NCI-H69 (cell line): ENCODE results near the gene CFAP99.
A peak's percentile ranks its signal among the peaks of the same experiment; 100 is the strongest.
"Not testable (repeated sequence)": the region's sequence is repeated elsewhere in the genome, so short reads cannot be mapped to it uniquely, and the experiment has no call there.

Experiments
- DNase-seq: peaks from one replicate; lab custom pipeline; 2025; lab: John Stamatoyannopoulos, UW

Gene CFAP99

GRCh38 chr4:2428496-2429213 is 9.9 kb downstream of the CFAP99 start:
- DNase-seq, result no peak

DNA sequence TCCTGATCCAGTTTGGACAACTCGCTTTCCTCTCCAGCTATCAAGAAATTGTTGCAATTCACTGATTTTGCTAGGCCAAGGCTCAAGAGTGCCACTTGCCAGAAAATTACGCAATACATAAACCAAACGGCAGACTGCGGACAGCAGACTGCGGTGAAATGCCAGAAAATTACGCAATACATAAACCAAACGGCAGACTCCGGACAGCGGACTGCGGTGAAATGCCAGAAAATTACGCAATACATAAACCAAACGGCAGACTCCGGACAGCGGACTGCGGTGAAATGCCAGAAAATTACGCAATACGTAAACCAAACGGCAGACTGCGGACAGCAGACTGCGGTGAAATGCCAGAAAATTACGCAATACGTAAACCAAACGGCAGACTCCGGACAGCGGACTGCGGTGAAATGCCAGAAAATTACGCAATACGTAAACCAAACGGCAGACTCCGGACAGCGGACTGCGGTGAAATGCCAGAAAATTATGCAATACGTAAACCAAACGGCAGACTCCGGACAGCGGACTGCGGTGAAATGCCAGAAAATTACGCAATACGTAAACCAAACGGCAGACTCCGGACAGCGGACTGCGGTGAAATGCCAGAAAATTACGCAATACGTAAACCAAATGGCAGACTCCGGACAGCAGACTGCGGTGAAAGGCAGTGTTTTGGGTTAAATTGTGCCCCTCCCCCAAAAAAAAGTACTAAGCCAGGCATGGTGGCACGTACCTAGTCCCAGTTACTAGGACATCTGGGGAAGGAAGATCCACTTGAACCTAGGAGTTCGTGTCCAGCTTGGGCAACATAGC is 11.4 kb downstream of the CFAP99 start:
- not testable (repeated sequence) for DNase-seq

GRCh38 chr4:2432004-2432403 is 13.2 kb downstream of the CFAP99 start:
- no peak for DNase-seq

DNA sequence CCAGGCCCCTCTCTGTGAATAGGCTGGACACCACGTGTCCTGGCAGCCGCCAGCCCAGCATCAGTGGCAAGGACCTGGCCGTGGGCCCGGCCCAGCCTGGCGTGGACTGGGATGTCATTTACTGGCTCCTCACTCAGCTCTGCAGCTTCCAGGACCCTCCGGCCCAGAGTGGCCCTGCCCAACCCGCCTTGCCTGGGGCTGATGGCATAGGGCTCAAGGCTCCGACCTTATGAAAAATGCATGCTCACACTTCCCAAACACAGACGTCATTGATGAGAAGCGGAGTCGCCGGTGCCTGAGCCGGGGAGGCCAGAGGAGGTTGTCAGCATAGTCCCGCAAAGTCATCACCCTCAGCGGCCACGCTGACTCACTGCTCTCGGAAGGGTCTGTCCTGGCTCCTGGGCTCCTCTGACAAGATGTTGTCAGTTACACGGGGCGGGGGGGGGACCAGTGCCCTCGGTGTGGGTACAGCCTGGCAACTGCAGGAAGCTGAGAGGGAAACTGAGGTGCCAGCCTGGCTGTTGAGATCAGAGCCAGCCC is 14.3 kb downstream of the CFAP99 start:
- no peak for DNase-seq

- DNase-seq, result no peak
Measured at GRCh38 chr4:2433609-2434350, 15.0 kb downstream of the CFAP99 start.

- no peak for DNase-seq
Measured at GRCh38 chr4:2434420-2434819, 15.7 kb downstream of the CFAP99 start.

DNA sequence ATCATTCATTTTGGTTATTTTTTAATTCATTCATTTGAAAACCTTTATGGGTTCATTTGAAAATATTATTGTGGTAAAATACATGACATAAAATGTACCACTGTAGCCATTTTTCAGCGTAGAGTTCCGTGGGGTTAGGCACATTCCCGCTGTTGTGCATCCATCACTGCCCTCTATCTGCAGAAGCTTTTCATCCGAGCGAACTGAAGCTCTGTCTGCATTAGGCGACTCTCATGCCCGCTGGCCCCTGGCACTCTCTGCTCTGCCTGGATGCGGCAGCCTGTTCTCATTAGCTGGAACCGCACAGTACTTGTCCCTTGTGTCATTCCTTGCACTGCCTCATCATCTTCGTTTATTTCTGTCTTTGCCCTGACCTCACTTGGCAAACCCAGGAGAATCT is 17.5 kb downstream of the CFAP99 start:
- DNase-seq, result peak; percentile 2

GRCh38 chr4:2436761-2437474 is 18.2 kb downstream of the CFAP99 start:
- DNase-seq, result no peak

GRCh38 chr4:2437475-2438215 is 18.9 kb downstream of the CFAP99 start:
- no peak for DNase-seq

DNA sequence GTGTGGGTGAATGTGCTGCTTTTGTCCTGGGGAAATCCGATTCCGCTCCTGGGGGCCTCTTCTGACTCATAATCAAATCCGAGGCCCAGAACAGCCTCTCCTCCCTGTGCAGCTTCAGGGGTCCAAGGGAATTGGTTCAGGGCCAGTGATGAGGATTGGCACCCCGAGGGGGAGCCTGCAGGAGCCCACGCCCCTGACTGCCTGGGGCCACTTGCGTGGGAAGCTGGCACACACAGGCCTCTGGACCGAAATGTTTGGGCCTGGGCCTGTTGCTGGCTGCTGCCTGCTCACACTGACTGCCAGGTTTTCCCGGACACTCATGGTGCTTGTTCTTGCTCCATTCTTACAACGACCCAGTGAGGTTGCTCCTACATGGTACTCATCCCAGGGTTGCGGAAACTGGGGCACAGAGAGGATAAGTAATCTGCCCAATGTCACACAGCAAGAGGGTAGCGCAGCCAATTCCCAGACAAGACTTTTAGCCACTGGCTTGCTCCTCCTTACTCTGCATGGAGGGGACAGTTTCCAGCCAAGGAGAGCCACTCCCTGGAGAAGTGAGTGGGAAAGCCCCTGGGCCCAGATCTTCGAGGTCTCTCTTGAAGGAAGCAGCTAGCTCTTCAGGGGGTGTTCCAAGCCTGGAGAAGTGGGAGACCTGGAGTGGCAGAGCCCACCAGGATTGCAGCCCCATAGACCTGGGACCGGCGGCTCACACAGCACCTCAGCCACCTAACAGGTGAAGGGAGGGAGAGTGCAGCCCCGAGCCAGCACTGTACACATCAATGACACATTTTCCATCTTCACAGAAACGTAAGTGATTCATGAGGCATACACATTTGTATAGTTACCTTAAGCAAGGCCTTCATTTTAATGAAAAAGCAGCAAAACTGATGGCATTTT is 20.3 kb downstream of the CFAP99 start:
- no peak for DNase-seq

GRCh38 chr4:2441393-2442174 is 22.8 kb downstream of the CFAP99 start:
- peak; percentile 77 for DNase-seq

DNA sequence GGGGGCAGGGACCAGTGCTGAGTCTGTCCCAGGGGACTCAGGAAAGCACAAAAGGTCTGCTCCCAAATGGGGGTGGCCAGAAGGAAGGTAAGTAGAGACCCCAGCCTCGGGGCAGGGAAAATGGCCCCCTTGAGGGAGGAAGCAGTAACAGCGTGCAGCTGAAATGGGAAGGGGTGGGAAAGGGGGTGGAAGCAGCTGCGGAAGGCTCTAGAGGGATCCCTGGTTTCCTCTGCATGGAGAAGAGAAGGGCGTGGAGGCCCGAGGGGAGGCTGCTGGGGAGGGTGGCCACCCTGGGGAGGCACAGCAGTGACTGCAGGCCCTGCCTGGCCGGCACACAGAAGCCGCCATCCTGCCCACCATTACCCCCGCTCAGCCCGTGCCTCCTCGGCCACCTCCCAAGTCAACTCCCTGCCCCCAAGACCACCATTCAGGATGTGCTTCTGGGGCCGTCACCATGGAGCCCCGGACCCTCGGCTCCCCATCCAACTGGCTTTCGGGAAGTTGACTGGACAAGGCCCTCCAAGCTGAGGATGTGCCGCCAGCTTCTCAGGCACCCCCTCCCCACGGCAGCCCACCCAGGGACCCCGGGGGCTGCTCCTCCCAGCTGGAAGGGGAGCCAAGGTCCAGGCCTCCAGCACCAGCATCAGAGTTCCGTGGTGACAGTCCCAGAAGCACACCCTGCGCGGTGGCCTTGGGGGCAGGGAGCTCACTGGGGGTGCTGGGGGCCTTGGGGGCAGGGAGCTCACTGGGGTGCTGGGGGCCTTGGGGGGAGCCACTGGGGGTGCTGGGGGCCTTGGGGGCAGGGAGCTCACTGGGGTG is 23.6 kb downstream of the CFAP99 start:
- DNase-seq, result peak; percentile 20

DNA sequence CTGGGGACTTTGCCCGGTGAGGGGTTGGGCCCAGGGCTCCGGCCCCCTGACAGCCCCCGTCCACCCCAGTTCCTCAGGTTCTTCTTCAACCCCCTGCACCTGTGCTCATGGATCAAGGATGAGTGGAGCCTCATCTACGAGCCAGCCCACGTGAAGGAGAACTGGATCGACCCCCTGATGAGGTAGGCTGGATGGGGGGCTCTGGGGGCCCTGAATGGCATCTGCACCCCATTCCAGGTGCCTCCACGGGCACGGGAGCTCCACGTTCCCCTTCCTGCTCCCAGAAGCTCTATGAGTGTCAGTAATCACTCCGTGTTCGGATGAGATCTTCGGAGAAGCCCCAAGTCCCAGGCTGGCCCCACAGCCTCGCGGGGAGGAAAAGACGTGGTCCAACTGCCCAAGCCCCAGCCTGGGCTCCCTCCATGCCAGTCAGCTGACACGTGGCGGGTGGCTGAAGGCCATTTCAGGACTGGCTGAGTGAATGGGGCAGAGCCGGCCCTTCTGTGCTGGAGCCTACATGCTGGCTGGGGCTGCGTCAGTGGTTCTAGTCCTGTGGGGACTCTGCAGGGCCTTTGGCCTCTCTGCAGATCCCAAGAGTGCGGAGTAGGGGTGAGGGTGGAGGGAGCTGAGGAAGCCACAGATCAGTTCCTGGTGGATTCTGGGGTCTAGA is 24.4 kb downstream of the CFAP99 start:
- no peak for DNase-seq

DNA sequence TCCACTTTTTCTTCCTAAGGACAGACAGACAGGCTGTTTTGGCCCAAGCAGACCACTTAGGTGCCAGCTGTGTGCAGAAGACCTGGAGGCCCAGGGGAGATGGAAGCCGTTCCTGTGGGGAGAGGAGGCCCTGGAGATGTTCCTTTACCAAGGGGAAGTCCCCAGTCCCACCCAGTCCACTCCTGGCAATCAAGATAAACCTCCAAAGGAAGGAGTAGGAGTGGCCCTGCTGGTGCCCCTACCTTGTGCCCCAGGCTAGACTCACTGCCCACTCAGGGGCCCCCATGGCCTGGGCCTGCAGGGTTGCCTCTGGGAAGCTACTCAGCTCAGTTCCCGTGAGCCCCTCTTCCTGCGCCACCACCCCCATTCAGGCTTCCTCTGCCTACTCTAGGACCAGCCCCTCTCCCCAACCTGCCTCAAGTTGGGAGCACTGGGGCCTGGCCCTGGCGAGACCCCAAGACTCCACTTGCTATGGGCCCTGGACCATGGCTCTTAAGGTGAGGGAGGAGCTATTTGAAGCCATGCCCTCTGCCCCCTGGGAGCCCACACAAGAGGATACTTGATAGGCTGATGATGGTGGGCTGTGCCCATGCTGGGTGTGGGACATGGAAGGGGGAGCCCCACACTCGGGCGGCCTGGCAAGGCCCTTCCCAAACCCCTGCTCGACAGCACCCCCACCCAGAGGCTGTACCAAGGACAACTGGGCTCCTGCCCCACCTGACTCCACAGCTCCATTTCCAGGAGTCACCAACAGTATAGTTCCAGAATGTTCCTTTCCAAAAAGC is 25.4 kb downstream of the CFAP99 start:
- DNase-seq, result no peak

GRCh38 chr4:2445130-2445529 is 26.4 kb downstream of the CFAP99 start:
- no peak for DNase-seq

DNA sequence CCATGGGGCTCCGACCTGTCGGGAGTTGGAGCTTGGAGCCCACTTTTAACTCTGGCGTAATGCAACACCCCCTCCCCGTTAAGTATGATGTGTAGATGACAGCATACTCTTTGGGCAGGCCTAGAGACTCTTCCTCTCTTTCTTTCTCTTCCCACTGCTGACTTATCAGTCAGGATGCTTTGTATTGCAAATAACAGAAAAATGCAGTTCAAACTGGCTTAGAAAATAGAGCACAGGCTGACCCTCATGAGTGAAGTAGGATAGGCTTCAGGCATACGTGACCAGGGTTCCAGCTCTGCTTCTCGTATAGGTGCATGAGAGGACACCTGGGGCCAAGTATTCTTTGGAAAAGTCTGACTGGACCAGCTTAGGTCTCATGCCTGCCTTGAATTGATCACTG is 26.8 kb downstream of the CFAP99 start:
- no peak for DNase-seq
